Stimulated activated CD4-positive, alpha-beta T cell treated with anti-CD3 and anti-CD28 coated beads, Interleukin-2, amount 100 ng/mL, for 48 hours (primary cell): ENCODE results near the gene OR2G3.

ENCODE experiments used
- DNase-seq, 2 donors: peaks; one replicate each; pipeline ENCODE4 v3.0.0-alpha.2; 2020

The OR2G3 gene

GRCh38 chr1:247605286-247605685, at the start of gene OR2G3:
Gene OR2G3, plus strand, starts transcription at chr1:247605586. Its CDS starts 0 bp downstream, at chr1:247605586.
- DNase-seq = no peak

DNA sequence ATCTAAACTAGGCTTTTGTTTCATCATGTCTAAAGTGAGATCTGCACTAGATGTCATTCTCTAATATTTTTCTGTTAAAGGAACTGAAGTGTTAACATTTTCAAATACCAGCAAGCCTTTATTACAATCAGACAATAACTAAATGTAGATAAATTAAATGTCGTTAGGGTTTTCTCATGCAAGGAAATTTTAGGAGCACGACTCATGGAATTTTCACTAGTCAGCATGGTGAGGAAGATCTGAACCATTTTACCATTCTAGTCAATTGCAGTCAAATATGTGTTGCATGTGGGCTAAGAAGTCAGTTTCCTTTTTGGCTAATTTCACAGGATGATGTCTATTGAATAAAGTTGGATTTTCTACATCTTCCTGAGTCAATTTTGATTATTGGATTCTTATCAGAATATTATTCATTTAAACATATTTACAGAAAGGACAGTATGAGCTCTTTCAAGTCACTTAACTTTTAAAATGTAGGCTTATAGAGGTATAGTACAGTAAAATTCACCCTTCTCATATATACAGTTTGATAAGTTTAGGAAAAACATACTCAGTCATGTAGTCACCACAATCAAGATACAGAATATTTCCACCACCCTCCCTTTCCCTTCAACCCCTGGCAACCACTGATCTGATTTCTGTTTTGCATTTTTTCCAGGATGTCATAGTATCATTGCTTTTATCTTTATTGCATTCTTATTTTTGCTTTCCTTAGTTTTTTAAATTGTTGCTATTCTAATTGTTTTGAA, 47.3 kb upstream of the OR2G3 start:
- DNase-seq = no peak

GRCh38 chr1:247561711-247562110, 43.7 kb upstream of the OR2G3 start:
- DNase-seq = no peak

- no peak for DNase-seq
Measured at GRCh38 chr1:247562198-247562597, 43.2 kb upstream of the OR2G3 start.

DNA sequence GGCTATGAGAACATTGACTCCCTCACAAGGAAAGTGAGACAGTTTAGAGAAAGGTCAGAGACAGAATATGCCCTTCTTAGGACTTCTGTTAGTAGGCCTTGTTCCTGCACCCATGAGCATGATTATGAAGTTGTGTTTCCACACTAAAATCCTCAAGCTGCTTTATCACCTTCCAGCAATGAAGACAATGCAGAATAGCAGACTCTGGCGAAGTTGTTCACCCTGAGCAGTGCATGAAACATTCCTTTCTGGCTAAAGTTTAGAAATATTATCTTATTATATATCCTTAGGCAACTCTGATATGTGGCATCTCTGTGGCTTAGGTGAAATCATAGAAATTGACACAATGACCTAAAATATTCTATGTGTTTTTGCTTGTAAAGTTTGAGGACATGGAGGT, 31.1 kb upstream of the OR2G3 start:
- DNase-seq = no peak

GRCh38 chr1:247574664-247575063, 30.7 kb upstream of the OR2G3 start:
- no peak for DNase-seq

GRCh38 chr1:247576514-247576913, 28.9 kb upstream of the OR2G3 start:
- DNase-seq = no peak

GRCh38 chr1:247578946-247579460, 26.4 kb upstream of the OR2G3 start:
- DNase-seq = no peak

- no peak for DNase-seq
Measured at GRCh38 chr1:247588060-247588459, 17.3 kb upstream of the OR2G3 start, which contains the start of gene OR2G2. Gene OR2G2, plus strand, starts transcription at chr1:247588360. Its CDS starts 0 bp downstream, at chr1:247588360.

- no peak for DNase-seq
Measured at GRCh38 chr1:247613405-247613804, 8.0 kb downstream of the OR2G3 start.

- no peak for DNase-seq
Measured at GRCh38 chr1:247614625-247615024, 9.2 kb downstream of the OR2G3 start.

- no peak for DNase-seq
Measured at GRCh38 chr1:247627951-247628350, 22.6 kb downstream of the OR2G3 start.

DNA sequence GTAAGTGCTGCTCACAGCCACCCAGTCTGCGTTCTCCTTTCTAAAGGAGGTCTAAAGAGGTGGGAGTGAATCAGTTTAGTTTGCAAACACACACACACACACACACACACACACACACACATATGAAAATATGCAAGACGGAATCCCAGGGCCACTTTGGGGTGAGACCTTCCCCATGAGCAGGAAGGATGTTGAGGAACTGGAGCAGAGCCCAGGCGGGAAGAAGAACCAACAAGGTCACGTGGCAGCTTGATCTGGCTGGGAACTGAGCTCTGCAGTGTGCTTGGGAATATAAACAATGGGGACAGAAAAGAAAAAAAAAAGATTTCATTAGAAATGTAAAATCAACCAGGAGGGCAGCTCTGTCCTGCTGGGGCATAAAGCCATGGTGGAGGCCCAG, 32.6 kb downstream of the OR2G3 start:
- DNase-seq = no peak

GRCh38 chr1:247638781-247639180, 33.4 kb downstream of the OR2G3 start:
- no peak for DNase-seq

DNA sequence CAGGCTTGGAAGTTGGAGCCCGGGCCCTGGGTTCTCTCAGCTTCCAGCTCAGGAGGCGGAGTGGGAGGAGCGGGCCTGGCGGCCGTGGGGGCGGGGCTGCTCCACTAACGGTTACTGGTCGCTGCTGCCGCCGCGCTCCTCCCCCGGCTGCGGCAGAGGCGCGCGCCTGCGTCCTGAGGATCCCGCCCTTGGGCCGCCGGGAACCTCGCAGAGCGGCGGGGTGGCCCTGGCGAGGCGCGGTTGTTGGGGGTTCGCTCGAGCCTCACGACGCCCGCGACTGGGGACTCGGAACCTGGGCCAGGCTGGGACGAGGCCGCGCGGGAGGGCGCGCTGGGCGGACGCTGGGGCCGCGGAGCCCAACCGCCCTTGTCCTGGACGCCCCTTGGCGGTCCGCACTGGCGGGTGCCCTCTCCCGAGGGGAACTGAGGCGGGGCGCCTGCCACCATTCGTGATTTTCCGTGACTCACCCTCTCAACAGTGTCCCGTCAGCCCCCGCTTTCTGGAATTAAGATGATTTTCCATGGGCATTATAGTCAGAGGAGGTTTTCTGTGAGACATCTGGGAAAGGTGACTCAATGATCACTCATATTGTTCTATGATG, 34.1 kb downstream of the OR2G3 start:
- DNase-seq = peak in 1 of 2 donors; percentile 29

DNA sequence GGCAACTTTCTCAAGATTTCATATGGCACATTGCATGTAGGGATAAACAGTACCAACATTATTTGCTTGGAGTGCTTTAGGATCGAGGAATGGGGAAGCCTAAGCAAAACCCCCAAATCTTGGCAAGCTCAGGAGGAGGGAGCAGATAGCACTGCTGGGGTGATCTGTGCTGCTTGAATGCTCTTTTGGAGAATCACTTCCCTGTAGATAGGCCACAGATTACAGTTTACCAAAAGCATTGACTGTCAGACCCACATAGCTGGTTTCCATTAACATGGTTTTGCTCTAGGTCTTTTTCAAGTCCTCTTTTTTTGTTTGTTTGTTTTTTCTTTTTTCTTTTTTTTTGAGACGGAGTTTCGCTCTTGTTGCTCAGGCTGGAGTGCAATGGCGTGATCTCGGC, 37.4 kb downstream of the OR2G3 start:
- DNase-seq = no peak

DNA sequence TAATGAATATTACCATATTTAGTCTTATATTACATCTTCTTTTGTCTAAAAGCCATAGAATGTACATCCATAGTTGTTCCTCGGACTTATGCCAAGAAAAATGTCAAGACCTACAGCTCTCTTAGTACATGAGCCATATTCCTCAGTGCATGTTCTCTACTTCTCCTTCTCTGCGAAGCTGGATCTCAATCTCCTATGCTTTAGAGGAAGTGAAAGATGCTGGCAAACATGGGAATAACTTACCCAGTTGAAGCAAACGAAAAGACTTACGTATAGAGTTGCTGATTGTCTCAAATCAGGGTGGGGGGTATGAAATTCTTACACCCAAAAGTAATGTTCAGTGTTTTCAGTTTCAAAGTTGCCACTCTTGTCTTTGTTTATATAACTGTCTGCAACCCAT, 41.5 kb downstream of the OR2G3 start:
- DNase-seq = no peak

DNA sequence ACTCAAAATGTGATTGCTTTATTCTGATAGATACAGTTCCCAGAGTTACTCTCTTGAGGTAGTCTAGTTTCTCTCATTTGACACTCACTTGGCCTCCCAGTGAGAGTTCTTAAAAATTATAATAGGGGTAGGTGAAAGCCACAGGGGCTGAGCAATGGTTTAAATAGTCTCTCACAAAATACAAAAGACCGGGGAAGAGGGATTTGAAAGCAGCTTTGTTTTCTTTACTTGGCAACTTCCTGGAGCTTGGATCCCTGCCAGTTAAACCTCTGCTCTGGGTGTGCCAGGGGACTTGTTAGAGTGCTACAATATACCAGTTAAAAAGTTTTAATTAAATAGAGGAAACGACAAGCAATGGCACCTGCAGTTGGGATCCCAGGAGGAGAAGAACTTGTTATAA, 42.5 kb downstream of the OR2G3 start:
- DNase-seq = no peak

DNA sequence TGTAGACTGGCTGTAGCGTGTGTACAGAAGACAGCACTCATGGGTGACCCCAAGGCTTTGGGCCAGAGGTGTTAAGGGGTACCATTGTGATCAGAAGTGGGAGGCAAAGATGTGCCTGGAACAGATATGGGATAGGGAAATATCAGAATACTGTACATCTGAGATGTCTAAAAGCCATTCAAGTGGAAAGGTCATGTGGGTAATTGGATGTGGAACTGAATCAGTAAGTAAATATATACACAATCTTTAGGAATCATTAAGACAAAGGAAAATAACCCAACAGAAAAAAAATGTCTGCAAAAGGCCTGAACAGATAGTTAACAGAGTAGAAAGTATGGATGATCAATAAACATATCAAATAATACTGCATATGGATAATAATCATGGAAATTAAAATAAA, 47.7 kb downstream of the OR2G3 start:
- no peak for DNase-seq
